ENCODE results near the gene EXO5.

EXO5 gene

GRCh38 chr1:40563266-40563665 is 54.7 kb downstream of the EXO5 start:
- no peaks in the 10 kb centered on the region for H3K4me1 ChIP-seq
- no peaks in the 10 kb centered on the region for H3K9me3 ChIP-seq
- DNase-seq: no peak

DNA sequence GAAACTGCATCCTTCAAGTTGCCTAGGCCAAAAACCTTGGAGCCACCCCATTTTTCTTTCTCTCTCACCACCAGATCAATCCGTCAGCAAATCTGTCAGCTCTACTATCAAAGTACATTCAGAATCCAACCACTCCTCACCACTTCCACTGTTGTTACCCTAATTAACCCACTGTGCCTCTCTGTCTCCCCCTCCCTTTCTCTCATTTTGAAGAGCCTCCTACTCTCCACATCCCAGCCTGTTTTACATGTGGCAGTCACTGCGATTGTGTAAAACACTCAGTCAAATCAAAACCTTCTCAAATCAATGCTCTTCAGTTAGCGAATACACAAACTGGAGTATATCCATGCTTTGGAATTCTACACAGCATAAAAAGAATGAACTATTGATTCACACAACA is 55.9 kb downstream of the EXO5 start:
- Histone ChIP-seq H3K4me1 (no peaks in the 10 kb centered on the region), H3K27me3 (no peaks in the 10 kb centered on the region), H3K4me3 (ENCODE audit: low read depth, low read length) (no peak overlapping the region), H3K9me3 (no peaks in the 10 kb centered on the region), H3K36me3 (no peaks in the 10 kb centered on the region)
- no peak for TF ChIP-seq CTCF (IDR thresholded peaks at IDR 0.05; ENCODE audit: low read depth, low read length)
- DNase-seq: no peak

More at GRCh38 chr1:40563266-40563665, 54.7 kb downstream of the EXO5 start:
- Histone ChIP-seq H3K27me3 (no peaks in the 10 kb centered on the region), H3K36me3 (no peaks in the 10 kb centered on the region), H3K4me3 (ENCODE audit: low read depth, low read length) (no peak overlapping the region)
- TF ChIP-seq CTCF (IDR thresholded peaks at IDR 0.05; ENCODE audit: low read depth, low read length): no peak

GRCh38 chr1:40564913-40565312 is 56.3 kb downstream of the EXO5 start:
- TF ChIP-seq CTCF (IDR thresholded peaks at IDR 0.05; ENCODE audit: low read depth, low read length): no peak
- no peaks in the 10 kb centered on the region for H3K36me3 ChIP-seq
- DNase-seq: no peak

More at GRCh38 chr1:40564913-40565312, 56.3 kb downstream of the EXO5 start:
- no peak overlapping the region for H3K4me3 ChIP-seq (ENCODE audit: low read depth, low read length)
- H3K4me1 ChIP-seq: no peaks in the 10 kb centered on the region
- H3K9me3 ChIP-seq: no peaks in the 10 kb centered on the region
- H3K27me3 ChIP-seq: no peaks in the 10 kb centered on the region
